HG03066 (cell line): ENCODE measurements around the gene COG4.
A peak's percentile ranks its signal among the peaks of the same experiment; 100 is the strongest.

Experiments
- ATAC-seq: cut with Tn5 transposase; IDR thresholded peaks from one replicate; pipeline ENCODE4 v1.9.1; 2021; ENCODE audit warnings: low read depth; ENCODE audit not compliant: unreplicated experiment

Gene COG4

DNA sequence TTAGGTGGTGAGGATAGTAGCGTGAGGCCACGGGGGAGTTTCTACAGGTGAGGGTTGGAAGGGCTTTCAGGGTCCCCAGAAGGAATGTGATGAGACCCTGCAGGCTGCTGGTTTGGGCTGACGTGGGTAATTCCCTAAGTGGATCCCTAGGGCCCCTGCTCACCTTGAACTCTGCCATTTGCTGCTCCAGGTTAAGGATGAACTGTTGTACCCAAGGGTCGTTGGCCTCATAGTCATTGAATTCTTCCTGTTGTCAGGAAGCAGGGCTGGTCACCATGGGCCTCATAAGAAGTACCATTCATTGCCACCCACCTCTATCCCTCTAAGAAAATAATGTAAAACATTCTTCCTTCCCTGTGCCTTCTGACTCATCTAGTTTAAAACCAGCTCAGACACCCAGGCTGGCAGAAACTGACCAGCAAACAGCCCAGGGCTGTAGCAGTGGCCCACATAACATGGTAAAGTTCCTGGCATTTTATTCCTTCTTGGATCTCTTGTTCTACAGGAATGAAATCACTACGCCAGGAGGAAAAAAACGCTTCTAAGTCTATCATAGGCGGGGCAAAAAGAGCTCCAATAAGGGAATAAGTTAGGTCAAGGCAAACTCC is 41.3 kb downstream of the COG4 start:
- ATAC-seq: no peak

DNA sequence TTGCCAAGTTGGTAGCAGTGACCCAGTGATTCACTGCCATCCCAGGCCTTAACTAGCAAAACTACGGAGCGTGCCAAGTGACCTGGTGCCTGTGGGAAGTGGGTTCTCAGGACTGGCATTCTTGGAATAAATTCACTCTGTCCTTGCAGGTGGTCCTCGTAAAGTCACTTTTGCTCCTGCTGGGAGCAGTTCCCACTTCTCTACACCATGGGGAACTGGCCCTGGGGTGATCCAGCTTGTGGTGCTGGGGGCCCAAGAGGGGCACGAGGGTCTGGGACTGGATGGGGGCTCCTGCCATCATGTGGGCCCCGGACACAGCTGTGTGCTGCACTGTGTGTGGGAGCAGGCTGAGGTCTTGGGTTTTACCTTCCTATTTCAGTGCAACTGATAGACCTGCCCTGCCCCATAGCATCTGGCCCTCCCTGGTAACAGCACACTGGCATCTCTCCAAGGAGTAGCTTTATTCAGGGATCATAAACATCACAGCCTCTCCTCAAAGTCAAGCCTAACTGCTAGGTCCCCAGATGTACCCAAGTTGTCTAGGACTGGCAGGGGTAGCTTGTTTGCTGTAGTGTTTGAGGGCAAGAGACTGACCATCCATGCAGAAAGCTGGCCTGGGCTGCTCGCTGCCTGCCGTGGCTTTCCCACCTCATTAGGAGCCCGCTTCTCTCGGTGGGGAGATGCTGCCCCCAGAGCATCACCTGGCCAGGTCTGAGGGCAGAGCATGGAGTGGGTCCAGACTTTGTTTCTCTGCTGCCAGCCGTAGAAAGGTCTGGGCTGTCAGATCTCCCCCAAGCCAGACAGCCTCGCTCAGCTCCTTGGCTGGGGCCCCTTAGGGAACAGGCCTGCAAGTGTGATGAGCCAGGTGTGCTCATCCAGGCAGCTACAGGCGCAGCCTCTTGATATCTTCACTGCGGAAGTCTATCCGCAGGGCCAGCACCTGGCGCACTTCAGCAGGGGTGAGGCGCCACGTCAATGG is 42.9 kb downstream of the COG4 start:
- ATAC-seq: no peak

DNA sequence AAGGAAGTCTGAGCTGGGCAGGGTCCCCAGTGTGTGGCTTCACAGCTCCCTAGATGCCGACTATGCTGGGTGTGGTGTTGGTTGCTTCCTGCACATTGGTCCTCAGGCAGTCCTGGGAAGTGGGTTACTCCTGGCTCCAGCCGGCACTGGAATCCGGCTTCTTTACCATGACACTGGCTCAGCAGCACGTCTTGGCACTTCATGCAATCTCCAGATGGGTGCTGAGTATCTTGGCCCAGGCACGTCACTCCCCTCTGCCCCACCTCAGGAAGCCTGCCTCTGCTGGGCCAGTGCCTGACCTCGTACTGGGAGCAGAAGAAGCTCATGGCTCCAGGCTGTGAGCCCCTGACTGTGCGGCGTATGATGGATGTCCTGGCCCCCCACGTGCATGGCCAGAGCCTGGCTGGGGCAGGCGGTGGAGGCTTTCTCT is 44.4 kb downstream of the COG4 start:
- no peak for ATAC-seq

DNA sequence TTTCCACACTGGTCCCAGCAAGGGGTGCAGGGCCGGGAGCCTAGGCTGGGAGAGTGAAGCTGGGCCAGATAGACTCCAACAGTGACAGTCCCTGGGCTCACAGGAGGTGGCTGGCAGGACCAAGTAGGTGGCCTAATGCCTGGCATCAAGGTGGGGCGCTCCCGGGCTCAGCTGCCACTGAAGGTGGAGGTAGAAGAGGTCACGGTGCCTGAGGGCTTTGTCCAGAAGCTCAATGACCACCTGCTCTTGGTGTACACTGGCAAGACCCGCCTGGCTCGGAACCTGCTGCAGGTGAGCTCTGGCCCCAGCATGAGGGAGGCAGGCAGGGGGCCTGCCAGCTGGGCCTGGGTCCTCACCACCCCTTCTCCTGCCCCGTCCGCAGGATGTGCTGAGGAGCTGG is 45.2 kb downstream of the COG4 start:
- ATAC-seq: no peak

DNA sequence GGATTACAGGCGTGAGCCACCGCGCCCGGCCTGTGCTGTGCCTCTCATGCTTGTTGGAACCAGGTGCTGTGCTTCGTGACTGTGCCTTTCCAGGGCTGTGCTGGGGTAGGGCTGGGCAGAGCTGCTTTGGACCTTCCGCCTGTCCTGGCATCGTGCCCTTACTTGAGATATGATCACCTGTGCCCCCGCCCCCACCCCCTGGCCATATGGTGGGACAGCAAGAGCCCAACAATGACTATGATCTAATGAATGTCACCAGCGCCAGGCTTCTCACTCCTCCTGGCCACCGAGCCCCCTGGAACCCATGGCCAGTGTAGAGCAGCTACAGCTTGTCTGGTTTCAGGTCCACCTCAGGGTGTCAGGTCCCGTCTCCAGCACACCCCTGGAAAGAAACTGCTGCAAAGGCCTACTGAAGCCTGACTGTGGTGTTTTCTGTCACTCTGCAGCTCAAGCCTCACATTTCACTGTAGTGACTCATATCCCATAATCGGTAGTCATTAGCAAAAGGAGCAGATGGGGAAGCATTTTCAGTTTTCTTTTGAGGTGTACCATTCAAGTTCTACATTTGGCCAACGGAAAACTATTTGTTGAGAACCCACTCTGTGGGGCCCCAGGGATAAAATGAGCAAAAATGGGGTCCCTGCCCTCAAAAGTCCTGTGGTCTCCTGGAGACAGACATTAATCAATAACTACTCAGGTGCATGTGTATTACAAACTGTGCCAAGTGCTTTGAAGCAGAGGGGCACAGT is 46.9 kb downstream of the COG4 start:
- ATAC-seq: peak; percentile 87

DNA sequence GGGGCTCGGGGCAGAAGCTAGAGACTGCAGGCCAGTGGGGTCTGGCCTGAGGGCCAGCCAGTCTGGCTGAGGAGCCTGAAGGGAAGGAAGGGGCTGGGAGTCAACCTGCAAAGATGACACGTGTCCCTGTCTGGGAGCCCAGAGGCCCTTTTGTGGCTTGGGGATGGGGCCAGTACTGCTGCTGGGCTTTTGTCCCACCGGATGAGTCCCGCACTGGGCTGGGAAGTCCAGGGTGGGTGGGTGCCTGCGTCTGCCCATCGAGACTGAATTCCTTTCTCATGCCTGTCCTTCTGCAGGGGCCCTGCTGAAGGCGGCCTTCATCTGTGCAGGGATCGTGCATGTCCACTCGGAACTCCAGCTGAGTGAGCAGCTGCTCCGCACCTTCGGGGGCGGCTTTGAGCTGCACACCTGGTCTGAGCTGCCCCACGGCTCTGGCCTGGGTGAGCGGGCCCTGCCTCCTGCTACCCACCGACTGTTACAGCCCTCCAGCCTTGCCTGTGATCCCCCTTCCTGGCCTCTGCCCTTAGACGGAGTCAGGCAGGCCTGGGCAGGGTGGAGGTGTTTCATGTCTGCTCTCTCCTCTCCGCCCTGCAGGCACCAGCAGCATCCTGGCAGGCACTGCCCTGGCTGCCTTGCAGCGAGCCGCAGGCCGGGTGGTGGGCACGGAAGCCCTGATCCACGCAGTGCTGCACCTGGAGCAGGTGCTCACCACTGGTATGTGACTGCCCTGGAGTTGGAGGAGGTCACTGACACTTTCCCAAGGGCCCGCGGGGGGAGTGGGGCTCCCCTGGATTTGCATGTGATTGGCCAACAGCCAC is 48.1 kb downstream of the COG4 start:
- ATAC-seq: no peak

DNA sequence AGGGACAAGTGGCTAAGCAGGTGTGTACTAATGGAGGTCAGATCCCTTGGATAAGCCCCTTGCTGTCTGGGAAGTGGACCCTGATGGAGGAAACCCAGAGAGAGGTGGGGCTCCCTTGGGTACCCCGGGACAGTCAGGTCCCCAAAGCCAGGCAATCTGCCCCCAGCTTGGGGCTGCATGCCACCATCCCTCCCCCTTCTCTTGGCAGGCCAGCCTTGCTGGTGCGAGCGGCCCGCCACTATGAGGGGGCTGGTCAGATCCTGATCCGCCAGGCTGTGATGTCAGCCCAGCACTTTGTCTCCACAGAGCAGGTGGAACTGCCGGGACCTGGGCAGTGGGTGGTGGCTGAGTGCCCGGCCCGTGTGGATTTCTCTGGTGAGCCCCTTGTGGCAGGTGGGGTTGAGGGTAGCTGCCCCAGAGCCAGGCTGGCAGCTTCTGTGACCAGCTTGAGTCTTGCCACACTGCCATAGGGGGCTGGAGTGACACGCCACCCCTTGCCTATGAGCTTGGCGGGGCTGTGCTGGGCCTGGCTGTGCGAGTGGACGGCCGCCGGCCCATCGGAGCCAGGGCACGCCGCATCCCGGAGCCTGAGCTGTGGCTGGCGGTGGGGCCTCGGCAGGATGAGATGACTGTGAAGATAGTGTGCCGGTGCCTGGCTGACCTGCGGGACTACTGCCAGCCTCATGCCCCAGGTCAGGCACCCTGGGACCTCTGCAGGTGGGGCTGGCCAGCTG is 48.9 kb downstream of the COG4 start:
- ATAC-seq: no peak

DNA sequence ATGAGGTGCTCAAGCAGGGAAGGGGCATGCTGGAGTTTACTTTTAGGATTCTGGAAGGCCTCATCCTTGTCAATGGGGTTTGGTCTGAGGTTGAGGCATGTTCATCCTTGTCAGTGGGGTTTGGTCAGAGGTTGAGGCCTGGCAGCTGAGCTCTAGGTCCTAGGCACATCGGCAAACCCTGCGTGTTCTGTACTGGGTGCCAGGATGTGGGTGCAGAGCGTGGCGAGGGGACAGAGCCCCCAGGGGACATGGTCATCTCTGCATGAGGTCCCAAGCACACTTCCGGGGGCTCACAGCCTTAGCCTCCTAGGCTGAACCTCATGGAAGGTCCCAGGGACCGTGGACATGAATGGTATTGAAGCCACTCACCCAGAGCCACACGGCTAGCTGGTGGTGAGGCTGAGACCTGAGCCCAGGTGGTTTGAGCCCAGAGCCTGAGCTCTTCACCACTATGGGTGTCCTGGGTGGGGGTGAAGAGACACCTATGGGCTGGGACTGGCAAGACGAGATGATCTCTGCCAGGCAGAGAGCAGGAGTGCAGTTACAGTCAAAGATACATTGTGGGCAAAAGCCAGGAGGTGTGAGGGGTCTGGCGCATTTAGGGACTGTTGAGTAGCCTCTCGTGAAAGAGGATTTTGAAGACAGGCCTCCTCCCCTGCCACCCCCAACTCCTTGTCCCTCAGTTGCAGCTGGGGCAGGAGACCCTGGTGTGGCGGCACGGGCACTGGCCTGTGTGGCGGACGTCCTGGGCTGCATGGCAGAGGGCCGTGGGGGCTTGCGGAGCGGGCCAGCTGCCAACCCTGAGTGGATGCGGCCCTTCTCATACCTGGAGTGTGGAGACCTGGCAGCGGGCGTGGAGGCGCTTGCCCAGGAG is 49.7 kb downstream of the COG4 start:
- no peak for ATAC-seq

DNA sequence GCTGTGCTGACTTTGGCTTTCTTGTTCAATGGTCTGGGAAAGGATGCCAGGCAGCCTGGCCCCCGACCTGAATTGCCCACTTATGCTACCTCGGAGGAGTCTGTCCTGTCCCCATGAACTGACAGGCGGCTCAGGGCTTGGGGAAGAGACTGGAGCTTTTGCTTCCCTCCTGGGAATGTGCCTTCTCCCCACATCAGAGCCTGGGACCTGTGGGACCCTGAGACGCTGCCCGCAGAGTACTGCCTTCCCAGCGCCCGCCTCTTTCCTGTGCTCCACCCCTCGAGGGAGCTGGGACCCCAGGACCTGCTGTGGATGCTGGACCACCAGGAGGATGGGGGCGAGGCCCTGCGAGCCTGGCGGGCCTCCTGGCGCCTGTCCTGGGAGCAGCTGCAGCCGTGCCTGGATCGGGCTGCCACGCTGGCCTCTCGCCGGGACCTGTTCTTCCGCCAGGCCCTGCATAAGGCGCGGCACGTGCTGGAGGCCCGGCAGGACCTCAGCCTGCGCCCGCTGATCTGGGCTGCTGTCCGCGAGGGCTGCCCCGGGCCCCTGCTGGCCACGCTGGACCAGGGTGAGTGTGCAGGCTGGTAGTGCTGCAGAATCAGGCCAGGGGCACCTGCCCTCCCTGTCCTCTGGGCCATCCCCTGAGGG is 50.4 kb downstream of the COG4 start:
- ATAC-seq: no peak

DNA sequence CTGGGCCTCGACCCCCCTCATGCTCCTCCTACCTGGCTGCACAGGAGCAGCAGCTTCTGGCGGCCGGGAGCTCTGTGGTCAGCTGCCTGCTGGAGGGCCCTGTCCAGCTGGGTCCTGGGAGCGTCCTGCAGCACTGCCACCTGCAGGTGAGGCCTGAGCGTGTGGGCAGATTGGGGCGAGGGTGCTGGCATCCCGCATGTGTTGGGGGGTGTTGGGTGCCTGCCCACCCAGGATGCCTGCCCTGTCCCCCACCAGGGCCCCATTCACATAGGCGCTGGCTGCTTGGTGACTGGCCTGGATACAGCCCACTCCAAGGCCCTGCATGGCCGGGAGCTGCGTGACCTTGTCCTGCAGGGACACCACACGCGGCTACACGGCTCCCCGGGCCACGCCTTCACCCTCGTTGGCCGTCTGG is 52.4 kb downstream of the COG4 start:
- no peak for ATAC-seq

DNA sequence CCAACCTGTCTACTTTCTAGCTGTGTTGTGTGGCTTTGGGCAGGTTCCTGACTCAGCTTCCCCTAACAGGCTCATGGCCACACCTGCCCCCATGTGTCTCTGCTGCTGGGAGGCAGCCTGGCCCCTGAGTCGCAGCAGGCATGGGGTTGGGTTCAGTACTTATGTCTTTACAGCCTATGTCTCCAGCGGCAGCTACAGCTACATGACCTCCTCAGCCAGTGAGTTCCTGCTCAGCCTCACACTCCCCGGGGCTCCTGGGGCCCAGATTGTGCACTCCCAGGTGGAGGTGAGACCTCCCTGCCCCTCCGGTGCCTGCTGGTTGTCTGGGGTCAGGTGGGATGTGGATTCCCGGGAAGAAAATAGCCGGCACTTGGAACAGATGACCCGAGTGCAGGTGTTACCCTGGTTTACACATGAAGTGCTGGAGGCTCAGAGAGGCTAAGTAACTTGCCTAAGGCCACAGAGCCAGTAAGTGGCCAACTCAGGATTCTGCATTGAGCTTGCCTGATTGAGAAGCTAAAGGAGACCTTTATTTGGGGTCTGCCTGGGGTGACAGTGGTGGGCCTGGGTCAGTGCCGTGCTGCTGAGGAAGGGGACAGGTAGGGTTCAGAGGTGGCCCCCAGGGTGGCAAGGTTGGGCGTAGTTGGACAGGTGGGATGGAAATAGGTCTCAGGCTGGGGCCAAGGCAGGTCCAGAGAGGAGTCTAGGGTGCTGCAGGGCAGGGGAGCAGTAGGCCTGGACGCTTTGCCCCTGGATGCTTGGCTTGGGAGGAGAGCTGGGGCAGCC is 53.0 kb downstream of the COG4 start:
- ATAC-seq: no peak

DNA sequence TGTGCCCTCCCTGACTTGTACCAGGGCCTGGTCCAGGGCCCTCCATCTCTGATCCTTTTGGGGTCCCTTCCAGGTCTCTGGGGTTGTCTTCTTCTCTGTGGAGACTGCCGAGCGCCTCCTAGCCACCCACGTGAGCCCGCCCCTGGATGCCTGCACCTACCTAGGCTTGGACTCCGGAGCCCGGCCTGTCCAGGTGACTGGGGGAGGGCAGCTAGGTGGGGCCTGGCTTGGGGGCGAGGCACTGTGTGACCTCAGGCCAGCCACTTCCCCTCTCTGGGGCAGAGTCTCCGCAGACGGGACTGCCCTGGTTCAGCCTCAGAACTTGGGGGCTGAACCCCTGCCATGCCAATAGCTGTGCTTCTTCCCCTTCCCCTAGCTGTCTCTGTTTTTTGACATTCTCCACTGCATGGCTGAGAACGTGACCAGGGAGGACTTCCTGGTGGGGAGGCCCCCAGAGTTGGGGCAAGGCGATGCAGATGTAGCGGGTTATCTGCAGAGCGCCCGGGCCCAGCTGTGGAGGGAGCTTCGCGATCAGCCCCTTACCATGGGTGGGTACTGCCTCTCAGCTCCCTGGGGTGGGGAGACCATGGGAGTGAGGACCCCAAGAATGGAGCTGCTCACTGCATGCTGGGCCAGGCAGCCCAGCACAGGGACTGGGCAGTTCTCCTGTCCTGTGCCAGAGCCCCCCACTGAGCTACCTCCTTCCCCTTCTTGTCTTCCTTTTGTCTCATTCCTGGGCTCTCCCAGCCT is 54.4 kb downstream of the COG4 start:
- ATAC-seq: no peak

DNA sequence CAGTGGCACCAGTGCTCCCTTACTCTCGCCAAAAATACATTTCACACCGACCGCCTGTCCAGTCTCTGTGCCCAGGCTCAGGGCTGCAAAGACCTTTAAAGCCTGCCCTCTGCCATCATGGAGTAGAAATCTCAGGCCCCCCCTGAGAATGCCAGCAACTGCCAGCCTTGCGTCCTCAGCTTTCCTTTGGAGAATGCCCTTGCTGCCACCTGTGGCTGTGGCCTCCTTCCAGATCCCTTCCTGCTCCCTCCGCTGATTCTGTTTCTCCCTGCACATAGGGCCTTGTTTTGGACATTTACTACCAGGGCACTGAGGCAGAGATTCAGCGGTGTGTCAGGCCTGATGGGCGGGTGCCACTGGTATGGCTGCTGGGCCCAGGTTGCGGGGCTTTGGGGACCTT is 55.7 kb downstream of the COG4 start:
- no peak for ATAC-seq

DNA sequence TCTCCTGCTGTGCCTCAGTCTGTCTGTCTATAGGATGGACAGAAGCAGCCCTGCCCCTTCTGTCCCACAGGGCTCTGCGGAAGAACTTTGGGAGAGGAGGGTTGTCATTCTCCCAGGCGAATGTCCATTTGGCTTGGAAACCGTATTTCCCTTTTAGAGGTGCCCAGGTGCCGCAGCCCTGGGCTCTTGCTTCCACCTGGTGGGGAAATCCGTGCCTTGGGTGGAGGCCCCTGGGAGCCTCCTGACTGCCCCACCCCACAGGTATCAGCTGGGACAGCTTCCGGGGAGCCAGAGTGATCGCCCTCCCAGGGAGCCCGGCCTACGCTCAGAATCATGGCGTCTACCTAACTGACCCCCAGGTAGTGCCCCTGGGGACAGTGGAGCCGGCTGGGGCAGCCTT is 56.2 kb downstream of the COG4 start:
- ATAC-seq: no peak

DNA sequence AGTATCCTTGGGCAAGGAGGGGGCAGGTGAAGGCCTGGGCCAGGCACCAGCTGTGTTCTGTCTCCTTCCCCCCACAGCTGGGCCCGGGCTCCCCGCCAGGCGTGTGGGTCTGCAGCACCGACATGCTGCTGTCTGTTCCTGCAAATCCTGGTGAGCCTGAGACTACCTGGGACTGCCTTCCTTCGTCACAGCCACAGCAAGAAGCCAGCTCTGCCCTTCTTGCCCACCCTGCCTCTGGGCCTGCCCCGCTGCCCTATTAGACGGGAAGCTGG is 56.6 kb downstream of the COG4 start:
- no peak for ATAC-seq

DNA sequence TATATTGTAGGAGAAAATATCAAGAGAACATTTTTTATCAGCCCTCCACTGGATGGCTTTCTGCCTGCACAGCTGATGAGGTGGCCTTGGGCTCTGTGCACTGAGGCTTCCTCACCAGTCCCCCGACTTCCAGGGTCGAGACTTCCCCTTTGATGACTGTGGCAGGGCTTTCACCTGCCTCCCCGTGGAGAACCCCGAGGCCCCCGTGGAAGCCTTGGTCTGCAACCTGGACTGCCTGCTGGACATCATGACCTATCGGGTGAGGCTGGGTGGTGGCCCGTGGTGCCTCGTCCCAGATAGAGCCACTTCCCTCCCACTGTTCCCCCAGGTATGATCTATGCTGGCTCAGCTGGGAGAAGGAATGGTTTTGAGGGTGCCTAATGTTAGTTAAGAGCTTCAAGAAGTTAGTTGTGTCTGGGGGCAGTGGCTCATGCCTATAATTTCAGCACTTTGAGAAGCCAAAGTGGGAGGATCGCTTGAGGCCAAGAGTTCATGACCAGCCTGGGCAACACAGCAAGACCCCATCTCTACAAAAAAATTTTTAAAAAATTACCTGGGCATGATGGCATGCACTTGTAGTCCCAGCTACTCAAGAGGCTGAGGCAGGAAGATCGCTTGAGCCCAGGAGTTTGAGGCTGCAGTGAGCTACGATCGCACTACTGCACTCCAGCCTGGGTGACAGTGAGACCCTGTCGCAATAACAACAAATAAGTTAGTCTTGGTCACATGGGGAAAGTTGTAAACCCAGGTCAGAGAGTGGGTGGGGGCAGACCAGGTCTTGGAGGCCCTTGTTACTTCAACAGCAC is 57.2 kb downstream of the COG4 start:
- ATAC-seq: no peak
